ENCODE measurements around the gene TFDP2. TPM values are rescaled to one million over a fixed set of nuclear protein-coding genes. Genes with fewer than 3 reads are reported as not detected.

Gene TFDP2
- total RNA-seq, 1 donor from 2014 or later, result 173 TPM

DNA sequence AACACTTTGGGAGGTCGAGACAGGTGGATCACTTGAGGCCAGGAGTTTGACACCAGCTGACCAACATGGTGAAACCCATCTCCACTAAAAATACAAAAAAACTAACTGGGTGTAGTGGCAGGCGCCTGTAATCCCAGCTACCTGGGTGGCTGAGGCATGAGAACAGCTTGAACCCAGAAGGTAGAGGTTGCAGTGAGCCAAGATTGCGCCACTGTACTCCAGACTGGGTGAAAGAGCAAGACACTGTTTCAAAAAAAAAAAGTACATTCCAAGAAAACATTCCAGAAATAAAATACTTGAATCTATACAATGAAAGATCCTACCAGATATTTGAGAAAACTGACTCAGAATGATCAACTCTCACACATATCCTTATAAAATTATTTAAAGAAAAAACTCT, 30.4 kb downstream of the TFDP2 start:
- no peak overlapping the region for H3K27ac Mint-ChIP-seq
- no peaks in the 10 kb centered on the region for H3K36me3 ChIP-seq
- no peak overlapping the region for H3K4me3 ChIP-seq
- H3K9me3 Mint-ChIP-seq, result no peaks in the 10 kb centered on the region
- no peak overlapping the region for H3K4me2 ChIP-seq
- no peaks in the 10 kb centered on the region for H3K27me3 ChIP-seq
- no peaks in the 10 kb centered on the region for H3K9me3 ChIP-seq (ENCODE audit: low read depth)
- DNase-seq (ENCODE audit: low spot score), result no peak
- H3K79me2 ChIP-seq (ENCODE audit: low read depth), result peaks cover 35% of the 10 kb centered on the region
- no peak overlapping the region for H3K4me3 Mint-ChIP-seq
- H3K4me1 Mint-ChIP-seq, result peaks cover 5% of the 10 kb centered on the region
- H3K36me3 Mint-ChIP-seq, result no peaks in the 10 kb centered on the region
- peaks cover 5% of the 10 kb centered on the region for H4K20me1 ChIP-seq (ENCODE audit: low read depth)
- no peak overlapping the region for H3K27ac ChIP-seq
- H2AFZ ChIP-seq (replicated peaks), result no peak overlapping the region
- H3K9ac ChIP-seq, result no peak overlapping the region
- TF ChIP-seq EZH2phosphoT487 (IDR thresholded peaks at IDR 0.05), result no peak
- TF ChIP-seq EZH2 (IDR thresholded peaks at IDR 0.05), result no peak
- TF ChIP-seq, protein P1, sequence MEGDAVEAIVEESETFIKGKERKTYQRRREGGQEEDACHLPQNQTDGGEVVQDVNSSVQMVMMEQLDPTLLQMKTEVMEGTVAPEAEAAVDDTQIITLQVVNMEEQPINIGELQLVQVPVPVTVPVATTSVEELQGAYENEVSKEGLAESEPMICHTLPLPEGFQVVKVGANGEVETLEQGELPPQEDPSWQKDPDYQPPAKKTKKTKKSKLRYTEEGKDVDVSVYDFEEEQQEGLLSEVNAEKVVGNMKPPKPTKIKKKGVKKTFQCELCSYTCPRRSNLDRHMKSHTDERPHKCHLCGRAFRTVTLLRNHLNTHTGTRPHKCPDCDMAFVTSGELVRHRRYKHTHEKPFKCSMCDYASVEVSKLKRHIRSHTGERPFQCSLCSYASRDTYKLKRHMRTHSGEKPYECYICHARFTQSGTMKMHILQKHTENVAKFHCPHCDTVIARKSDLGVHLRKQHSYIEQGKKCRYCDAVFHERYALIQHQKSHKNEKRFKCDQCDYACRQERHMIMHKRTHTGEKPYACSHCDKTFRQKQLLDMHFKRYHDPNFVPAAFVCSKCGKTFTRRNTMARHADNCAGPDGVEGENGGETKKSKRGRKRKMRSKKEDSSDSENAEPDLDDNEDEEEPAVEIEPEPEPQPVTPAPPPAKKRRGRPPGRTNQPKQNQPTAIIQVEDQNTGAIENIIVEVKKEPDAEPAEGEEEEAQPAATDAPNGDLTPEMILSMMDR (IDR thresholded peaks at IDR 0.05), result no peak
- H3F3A ChIP-seq (ENCODE audit: low read depth), result peaks cover 3% of the 10 kb centered on the region
- H3K4me1 ChIP-seq, result peaks cover 6% of the 10 kb centered on the region
- peaks cover 2% of the 10 kb centered on the region for H3K27me3 Mint-ChIP-seq (ENCODE audit: insufficient read depth, low read depth)

DNA sequence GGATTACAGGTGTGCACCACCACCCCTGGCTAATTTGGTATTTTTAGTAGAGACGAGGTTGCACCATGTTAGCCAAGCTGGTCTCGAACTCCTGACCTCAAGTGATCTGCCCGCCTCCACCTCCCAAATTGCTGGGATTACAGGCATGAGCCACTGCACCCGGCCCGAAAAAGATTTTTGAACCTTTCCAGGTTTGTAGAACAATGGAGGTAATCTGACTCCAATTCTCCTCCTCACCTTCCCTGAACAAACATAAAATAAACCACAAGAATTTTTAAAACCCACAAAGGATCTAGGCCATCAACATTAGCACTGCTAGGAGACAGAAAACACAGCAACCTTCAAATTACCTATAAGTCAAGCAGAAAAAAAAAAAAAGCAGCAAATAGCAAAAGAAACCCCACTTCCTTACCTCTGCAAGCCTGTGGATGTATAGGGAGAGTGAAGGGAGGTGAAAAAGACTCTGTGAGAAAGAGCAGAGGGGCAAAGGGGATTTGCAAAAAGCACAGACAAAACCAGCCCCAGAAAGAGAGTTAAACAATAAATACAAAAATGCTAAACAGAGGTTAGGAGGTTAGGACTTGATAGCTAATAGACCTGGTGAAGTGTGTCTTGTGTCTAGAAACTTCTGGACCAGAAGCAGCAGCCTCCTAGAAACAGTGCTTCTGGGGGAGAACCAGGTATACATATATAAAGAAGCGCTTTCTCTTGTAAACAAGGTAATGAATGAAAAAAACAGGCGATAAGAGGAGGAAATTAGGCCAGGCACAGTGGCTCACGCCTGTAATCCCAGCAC, 32.1 kb downstream of the TFDP2 start:
- Histone ChIP-seq H3K4me3 (no peak overlapping the region), H3F3A (ENCODE audit: low read depth) (peaks cover 3% of the 10 kb centered on the region), H3K36me3 (no peaks in the 10 kb centered on the region), H3K4me1 (peaks cover 6% of the 10 kb centered on the region), H3K27me3 (no peaks in the 10 kb centered on the region), H3K27ac (peak overlapping the region; percentile 75), H2AFZ (replicated peaks) (no peak overlapping the region), H3K9ac (no peak overlapping the region), H3K4me2 (no peak overlapping the region), H3K9me3 (ENCODE audit: low read depth) (no peaks in the 10 kb centered on the region), H4K20me1 (ENCODE audit: low read depth) (peaks cover 5% of the 10 kb centered on the region), H3K79me2 (ENCODE audit: low read depth) (peaks cover 34% of the 10 kb centered on the region)
- TF ChIP-seq EZH2phosphoT487 (IDR thresholded peaks at IDR 0.05) (no peak), EZH2 (IDR thresholded peaks at IDR 0.05) (no peak)
- TF ChIP-seq, protein P1 (IDR thresholded peaks at IDR 0.05), result no peak
- peaks cover 2% of the 10 kb centered on the region for H3K9me3 Mint-ChIP-seq
- H3K36me3 Mint-ChIP-seq, result peaks cover 3% of the 10 kb centered on the region
- no peak overlapping the region for H3K27ac Mint-ChIP-seq
- H3K4me3 Mint-ChIP-seq, result no peak overlapping the region
- DNase-seq (ENCODE audit: low spot score), result no peak
- H3K4me1 Mint-ChIP-seq, result peaks cover 5% of the 10 kb centered on the region
- H3K27me3 Mint-ChIP-seq (ENCODE audit: insufficient read depth, low read depth), result peaks cover 4% of the 10 kb centered on the region

DNA sequence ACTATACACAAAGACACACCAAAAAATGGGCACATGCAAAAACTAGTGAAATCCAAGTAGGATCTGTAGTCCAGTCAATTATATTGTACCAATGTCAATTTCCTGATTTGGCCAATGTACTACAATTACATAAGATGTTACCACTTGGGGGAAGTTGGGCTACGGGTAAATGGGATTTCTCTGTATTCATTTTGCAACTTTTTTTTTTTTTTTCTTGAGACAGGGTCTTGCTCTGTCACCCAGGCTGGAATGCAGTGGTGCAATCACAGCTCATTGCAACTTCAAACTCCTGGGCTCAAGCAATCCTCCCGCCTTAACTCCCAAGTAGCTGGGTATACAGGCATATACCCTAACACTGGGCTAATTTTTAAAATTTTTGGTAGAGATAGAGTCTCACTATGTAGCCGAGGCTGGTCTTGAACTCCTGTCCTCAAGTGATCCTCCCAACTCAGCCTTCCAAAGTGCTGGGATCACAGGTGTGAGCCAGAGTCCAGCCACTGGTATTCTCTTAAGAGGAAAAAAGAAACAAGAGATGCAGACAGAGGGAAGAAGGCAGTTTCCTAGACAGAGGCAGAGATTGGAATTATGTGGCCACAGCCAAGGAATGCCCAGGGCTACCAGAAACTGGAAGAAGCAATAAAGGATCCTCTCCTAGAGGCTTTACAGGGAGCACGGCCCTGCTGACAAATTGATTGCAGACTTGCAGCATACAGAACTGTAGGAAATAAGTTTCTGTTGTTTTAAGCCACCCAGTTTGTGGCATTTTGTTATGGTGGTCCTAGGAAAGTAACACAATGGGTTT, 33.3 kb downstream of the TFDP2 start:
- peaks cover 5% of the 10 kb centered on the region for H3K4me1 Mint-ChIP-seq
- Histone ChIP-seq H3K79me2 (ENCODE audit: low read depth) (peaks cover 37% of the 10 kb centered on the region), H3K9me3 (ENCODE audit: low read depth) (no peaks in the 10 kb centered on the region), H3K4me3 (no peak overlapping the region), H3K36me3 (no peaks in the 10 kb centered on the region), H3F3A (ENCODE audit: low read depth) (peaks cover 3% of the 10 kb centered on the region), H2AFZ (replicated peaks) (no peak overlapping the region), H3K27me3 (no peaks in the 10 kb centered on the region), H4K20me1 (ENCODE audit: low read depth) (no peaks in the 10 kb centered on the region), H3K4me1 (peaks cover 6% of the 10 kb centered on the region), H3K4me2 (no peak overlapping the region), H3K27ac (no peak overlapping the region), H3K9ac (no peak overlapping the region)
- DNase-seq (ENCODE audit: low spot score), result no peak
- peaks cover 3% of the 10 kb centered on the region for H3K9me3 Mint-ChIP-seq
- peaks cover 5% of the 10 kb centered on the region for H3K27me3 Mint-ChIP-seq (ENCODE audit: insufficient read depth, low read depth)
- peaks cover 3% of the 10 kb centered on the region for H3K36me3 Mint-ChIP-seq
- no peak overlapping the region for H3K4me3 Mint-ChIP-seq
- TF ChIP-seq EZH2 (IDR thresholded peaks at IDR 0.05), result no peak
- TF ChIP-seq EZH2phosphoT487 (IDR thresholded peaks at IDR 0.05), result no peak
- TF ChIP-seq, protein P1 (IDR thresholded peaks at IDR 0.05), result no peak
- H3K27ac Mint-ChIP-seq, result no peak overlapping the region
